ENCODE measurements around the gene LTBP2.

- TF ChIP-seq, protein P1, sequence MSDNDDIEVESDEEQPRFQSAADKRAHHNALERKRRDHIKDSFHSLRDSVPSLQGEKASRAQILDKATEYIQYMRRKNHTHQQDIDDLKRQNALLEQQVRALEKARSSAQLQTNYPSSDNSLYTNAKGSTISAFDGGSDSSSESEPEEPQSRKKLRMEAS (IDR thresholded peaks at IDR 0.05), result 0 out of 2 replicates have a peak, but pooled peaks have one; percentile 27
- TF ChIP-seq, protein P2, sequence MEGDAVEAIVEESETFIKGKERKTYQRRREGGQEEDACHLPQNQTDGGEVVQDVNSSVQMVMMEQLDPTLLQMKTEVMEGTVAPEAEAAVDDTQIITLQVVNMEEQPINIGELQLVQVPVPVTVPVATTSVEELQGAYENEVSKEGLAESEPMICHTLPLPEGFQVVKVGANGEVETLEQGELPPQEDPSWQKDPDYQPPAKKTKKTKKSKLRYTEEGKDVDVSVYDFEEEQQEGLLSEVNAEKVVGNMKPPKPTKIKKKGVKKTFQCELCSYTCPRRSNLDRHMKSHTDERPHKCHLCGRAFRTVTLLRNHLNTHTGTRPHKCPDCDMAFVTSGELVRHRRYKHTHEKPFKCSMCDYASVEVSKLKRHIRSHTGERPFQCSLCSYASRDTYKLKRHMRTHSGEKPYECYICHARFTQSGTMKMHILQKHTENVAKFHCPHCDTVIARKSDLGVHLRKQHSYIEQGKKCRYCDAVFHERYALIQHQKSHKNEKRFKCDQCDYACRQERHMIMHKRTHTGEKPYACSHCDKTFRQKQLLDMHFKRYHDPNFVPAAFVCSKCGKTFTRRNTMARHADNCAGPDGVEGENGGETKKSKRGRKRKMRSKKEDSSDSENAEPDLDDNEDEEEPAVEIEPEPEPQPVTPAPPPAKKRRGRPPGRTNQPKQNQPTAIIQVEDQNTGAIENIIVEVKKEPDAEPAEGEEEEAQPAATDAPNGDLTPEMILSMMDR (IDR thresholded peaks at IDR 0.05), result no peak
- TF ChIP-seq EP300 (IDR thresholded peaks at IDR 0.05), result no peak
- no peak for TF ChIP-seq POLR2A (IDR thresholded peaks at IDR 0.05; ENCODE audit: low read length)
- TF ChIP-seq MYC (IDR thresholded peaks at IDR 0.05; ENCODE audit: borderline replicate concordance, low read length), result no peak
- no peak for TF ChIP-seq RAD21 (conservative IDR thresholded peaks at IDR 0.05 in 1 of 2, IDR thresholded peaks at IDR 0.05 in 1 of 2)
- TF ChIP-seq HDAC2 (IDR thresholded peaks at IDR 0.05), result no peak
- TF ChIP-seq ESRRA (IDR thresholded peaks at IDR 0.05; ENCODE audit: borderline replicate concordance, low read length), result 0 out of 2 replicates have a peak, but pooled peaks have one; percentile 47
- no peak for TF ChIP-seq ZSCAN20 (CRISPR knock-in tag; IDR thresholded peaks at IDR 0.05)
- TF ChIP-seq REST (IDR thresholded peaks at IDR 0.05), result no peak
Measured at GRCh38 chr14:74580275-74580672, 31.8 kb downstream of the LTBP2 start.
